ENCODE measurements around the gene UGT1A10. TPM values are rescaled to one million over a fixed set of nuclear protein-coding genes. Genes with fewer than 3 reads are reported as not detected.

The UGT1A10 gene
- total and polyA plus RNA-seq, 10 of the 15 experiments (the other 5 are each of a cell fraction or from before 2014, with no cell fraction given), result not detected

DNA sequence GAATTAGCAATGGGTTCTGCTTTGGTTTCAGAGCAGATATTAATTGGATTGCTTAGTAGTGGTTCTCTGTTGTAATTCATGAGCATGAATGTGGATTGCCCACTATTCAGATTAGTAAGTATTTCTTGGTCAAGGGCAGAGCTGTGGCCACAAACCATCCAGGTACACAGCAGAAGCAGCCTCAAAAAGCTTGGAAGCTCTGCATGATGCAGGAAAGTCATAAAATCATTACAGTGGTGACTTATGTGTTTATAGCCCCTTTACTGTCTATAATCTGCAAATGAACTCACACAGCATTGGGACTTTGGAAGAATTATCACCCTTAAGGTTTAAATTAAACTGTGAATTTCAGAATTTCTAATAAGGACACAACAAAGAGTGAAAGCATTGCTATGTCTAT is 121.9 kb downstream of the UGT1A10 start:
- Histone ChIP-seq H3K36me3 (ENCODE audit: control insufficient read depth in 2 of 2, insufficient read depth in 2 of 2, low read length in 1 of 2) (no peaks in the 10 kb centered on the region), H3K27me3 (replicated peaks in 1 of 2; ENCODE audit: control insufficient read depth in 2 of 2, insufficient read depth in 2 of 2, low read length in 1 of 2) (no peaks in the 10 kb centered on the region), H3K79me2 (ENCODE audit: control insufficient read depth, insufficient read depth, low read length) (no peaks in the 10 kb centered on the region), H3K27ac (ENCODE audit: control insufficient read depth, insufficient read depth) (no peak overlapping the region), H3K9me3 (replicated peaks; ENCODE audit: control insufficient read depth, insufficient read depth, low read length) (no peaks in the 10 kb centered on the region; the same call in 1 of the 3 replicates), H3K4me3 (no peak overlapping the region), H4K20me1 (ENCODE audit: control insufficient read depth, insufficient read depth) (no peaks in the 10 kb centered on the region), H3K4me2 (ENCODE audit: control insufficient read depth, insufficient read depth) (no peak overlapping the region), H3K9ac (ENCODE audit: control insufficient read depth, insufficient read depth, low read length) (no peak overlapping the region), H3K4me1 (ENCODE audit: control insufficient read depth, insufficient read depth, low read length) (no peaks in the 10 kb centered on the region), H2AFZ (ENCODE audit: control insufficient read depth, low read depth, low read length) (no peak overlapping the region)
- DNase-seq (ENCODE audit: low read depth, low spot score) (no peak), ATAC-seq (no peak), FAIRE-seq (no peak)
- BruUV-seq (replicated peaks), result no TSS peak
- ChIA-PET SMC1A (ENCODE audit: uncharacterized antibody, unreplicated experiment) (no interaction called here), RAD21 (ENCODE audit: unreplicated experiment) (no interaction called here), POLR2A (no interaction called here), CTCF (no interaction called here)
- TF ChIP-seq CREM (IDR thresholded peaks at IDR 0.05; ENCODE audit: low read depth), result no peak
- intact Hi-C loops (cut with micrococcal nuclease; ENCODE audit: unreplicated experiment) (no loop called here), in situ Hi-C loops (cut with MboI) (no loop called here)

DNA sequence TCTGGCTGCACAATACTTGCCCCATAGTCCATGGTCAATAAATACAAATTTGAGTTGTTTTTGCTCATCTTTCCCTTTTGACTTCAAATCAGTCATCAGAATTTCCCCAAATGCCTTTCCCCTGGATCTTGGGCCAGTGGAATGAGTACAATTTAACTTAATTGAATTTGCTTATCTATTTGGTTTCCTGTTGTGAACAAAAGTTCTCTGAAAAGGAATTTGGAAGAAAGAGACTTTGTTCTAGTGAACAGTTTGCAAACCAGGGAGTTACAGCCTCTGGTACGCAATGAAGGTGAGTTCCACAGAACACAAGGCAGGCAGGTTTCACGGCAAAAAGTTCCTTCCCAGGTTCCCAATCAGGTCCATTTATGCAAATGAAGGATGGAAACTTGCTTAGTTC is 122.6 kb downstream of the UGT1A10 start:
- SMC1A ChIA-PET (ENCODE audit: uncharacterized antibody, unreplicated experiment), result no interaction called here
- no peak for FAIRE-seq
- DNase-seq (ENCODE audit: low read depth, low spot score), result no peak
- no TSS peak for BruUV-seq (replicated peaks)
- no peaks in the 10 kb centered on the region for H3K36me3 ChIP-seq (ENCODE audit: control insufficient read depth in 2 of 2, insufficient read depth in 2 of 2, low read length in 1 of 2)
- 47% methylated on average over 2 of the region's 2 CpGs for WGBS (ENCODE audit: insufficient coverage, insufficient replicate concordance, low lambda C conversion rate, missing lambda C conversion rate)
- H4K20me1 ChIP-seq (ENCODE audit: control insufficient read depth, insufficient read depth), result no peaks in the 10 kb centered on the region
- no peak overlapping the region for H3K4me3 ChIP-seq
- no peaks in the 10 kb centered on the region for H3K79me2 ChIP-seq (ENCODE audit: control insufficient read depth, insufficient read depth, low read length)
- H3K9me3 ChIP-seq (replicated peaks; ENCODE audit: control insufficient read depth, insufficient read depth, low read length), result no peaks in the 10 kb centered on the region; the same call in 2 of the 3 replicates
- CTCF ChIA-PET, result no interaction called here
- intact Hi-C loops (cut with micrococcal nuclease; ENCODE audit: unreplicated experiment) (no loop called here), in situ Hi-C loops (cut with MboI) (no loop called here)
- no peak overlapping the region for H3K9ac ChIP-seq (ENCODE audit: control insufficient read depth, insufficient read depth, low read length)
- peaks cover 0 to 3% of the 10 kb centered on the region in 2 experiments; a peak in 1 of 4 replicates for H3K27me3 ChIP-seq (replicated peaks in 1 of 2; ENCODE audit: control insufficient read depth in 2 of 2, insufficient read depth in 2 of 2, low read length in 1 of 2)
- H3K4me1 ChIP-seq (ENCODE audit: control insufficient read depth, insufficient read depth, low read length), result no peaks in the 10 kb centered on the region
- no peak overlapping the region for H3K4me2 ChIP-seq (ENCODE audit: control insufficient read depth, insufficient read depth)
- RAD21 ChIA-PET (ENCODE audit: unreplicated experiment), result no interaction called here
- H2AFZ ChIP-seq (ENCODE audit: control insufficient read depth, low read depth, low read length), result no peak overlapping the region
- POLR2A ChIA-PET, result no interaction called here
- ATAC-seq, result no peak
- H3K27ac ChIP-seq (ENCODE audit: control insufficient read depth, insufficient read depth), result no peak overlapping the region
- TF ChIP-seq EED (IDR thresholded peaks at IDR 0.05; ENCODE audit: low read depth), result no peak
- TF ChIP-seq NFYA (IDR thresholded peaks at IDR 0.05; ENCODE audit: borderline replicate concordance, low read depth, low read length), result no peak
- no peak for TF ChIP-seq CEBPZ (IDR thresholded peaks at IDR 0.05; ENCODE audit: low read depth, low read length)
- no peak for TF ChIP-seq FOXM1 (IDR thresholded peaks at IDR 0.05; ENCODE audit: low read depth, low read length)
- TF ChIP-seq ESRRA (IDR thresholded peaks at IDR 0.05; ENCODE audit: low read length), result no peak
- TF ChIP-seq TBL1XR1 (IDR thresholded peaks at IDR 0.05; ENCODE audit: low read depth, low read length), result no peak
- TF ChIP-seq, protein P1, sequence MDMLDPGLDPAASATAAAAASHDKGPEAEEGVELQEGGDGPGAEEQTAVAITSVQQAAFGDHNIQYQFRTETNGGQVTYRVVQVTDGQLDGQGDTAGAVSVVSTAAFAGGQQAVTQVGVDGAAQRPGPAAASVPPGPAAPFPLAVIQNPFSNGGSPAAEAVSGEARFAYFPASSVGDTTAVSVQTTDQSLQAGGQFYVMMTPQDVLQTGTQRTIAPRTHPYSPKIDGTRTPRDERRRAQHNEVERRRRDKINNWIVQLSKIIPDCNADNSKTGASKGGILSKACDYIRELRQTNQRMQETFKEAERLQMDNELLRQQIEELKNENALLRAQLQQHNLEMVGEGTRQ (IDR thresholded peaks at IDR 0.05; ENCODE audit: borderline replicate concordance, low read depth, low read length), result no peak
- no peak for TF ChIP-seq ZNF207 (IDR thresholded peaks at IDR 0.05; ENCODE audit: borderline replicate concordance)
- no peak for TF ChIP-seq CBX3 (IDR thresholded peaks at IDR 0.05; ENCODE audit: borderline replicate concordance, low read depth)
- TF ChIP-seq ZNF687 (IDR thresholded peaks at IDR 0.05), result no peak

Measured in GM12878 (cell line).